GM19238 (cell line): ENCODE data around the gene GLIS1.

ENCODE experiments used
- DNase-seq: peaks from one replicate; pipeline ENCODE4 v3.0.0; 2011; ENCODE audit warnings: low spot score; ENCODE audit not compliant: insufficient read length

GLIS1 gene

DNA sequence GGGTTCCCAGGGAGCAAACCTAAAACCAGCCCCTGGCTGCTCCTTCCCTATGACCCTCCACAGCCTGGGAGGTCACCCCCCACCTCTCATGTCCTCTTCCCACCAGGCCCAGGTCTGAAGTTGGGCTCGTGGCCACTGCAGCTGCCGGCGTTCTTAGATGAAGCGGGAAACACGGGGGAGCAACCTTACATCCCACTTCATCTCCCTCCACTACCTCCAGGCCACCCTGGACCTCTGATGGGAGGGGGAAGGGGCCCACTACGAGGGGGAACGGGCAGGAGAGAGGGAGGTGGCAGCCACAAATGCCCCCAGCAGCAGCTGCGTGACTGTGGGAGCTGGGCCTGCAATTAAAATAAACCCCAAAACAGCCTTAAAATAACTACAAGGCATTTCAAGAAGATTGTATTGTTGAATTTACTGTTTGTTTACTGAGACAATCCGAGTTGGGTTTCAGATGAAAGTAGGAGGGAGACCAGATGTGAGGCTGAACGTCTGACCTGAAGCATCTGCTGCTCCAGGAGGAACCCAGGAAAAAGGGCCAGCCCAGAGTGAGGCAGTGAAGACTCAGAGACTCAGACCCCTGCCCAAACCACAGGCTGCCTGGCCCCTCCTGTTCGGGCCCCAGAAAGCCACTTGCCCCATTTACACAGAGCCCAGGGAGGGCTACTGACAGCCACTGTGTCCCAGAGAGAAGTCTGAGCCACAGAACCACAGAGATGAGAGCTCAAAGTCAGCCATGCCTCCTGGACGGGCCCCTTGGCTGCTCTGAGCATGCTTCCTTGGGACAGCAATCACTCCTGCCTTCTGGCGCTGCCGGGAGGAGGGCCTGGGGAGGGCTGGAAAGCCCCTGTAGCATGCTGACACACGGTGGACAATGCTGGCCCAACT lies 59.8 kb downstream of the GLIS1 start:
- no peak for DNase-seq

DNA sequence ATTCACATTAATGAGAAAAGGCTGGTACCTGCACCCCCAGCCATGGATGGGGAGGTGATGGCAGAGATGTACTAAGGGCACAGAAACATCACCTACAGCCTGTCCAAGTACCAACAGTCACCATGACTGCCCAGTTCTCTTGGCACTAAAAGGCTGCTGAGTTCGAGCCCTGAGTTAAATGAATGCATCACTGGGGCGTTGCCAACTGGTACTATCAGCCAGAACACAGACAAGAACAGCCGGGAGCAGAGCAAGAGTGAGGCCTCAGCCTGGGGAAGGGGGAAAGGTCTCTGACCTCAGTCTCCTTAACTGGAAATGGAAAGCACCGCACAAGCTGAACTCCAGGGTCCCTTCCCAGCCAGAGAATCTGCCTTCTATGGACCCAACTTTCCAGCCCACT lies 60.5 kb downstream of the GLIS1 start:
- DNase-seq, result no peak

DNA sequence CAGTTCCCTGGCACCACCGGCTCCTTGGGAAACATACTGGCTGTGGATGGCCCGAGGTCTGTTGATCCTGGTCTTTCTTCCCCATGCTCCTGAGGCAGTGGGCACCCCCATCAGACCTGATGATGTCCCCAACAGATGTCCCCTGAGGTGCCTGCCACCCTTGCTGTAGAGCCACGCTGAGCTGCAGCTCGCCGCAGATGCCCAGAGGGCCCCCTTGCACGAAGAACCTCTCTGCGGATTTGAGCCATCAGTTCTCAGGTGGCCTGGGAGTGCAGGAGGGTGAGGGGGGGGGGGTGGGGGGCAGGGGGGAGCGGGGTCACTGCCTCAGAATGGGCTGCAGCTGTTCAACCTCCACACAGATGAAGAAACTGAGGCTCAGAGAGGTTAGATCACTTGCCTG lies 60.9 kb downstream of the GLIS1 start:
- no peak for DNase-seq

DNA sequence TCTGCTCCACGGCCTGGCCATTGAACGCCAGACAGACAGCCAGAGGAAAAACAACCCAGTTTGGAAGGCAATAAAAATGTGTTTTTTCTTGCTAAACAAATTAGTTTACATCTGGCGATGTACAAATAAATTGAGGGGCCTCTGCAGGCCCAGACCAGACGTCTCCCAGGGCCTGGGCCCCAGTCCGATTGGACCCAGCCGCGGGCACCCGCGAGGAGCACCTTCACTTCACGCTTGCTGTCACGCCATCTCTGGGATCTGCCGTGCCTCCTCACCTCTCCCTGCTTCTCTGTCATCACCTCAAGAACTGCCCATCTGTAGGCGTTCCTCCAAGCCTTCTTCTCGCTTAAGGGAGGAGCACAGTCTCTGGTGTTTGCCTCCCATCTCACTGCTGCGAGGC lies 61.5 kb downstream of the GLIS1 start:
- no peak for DNase-seq

DNA sequence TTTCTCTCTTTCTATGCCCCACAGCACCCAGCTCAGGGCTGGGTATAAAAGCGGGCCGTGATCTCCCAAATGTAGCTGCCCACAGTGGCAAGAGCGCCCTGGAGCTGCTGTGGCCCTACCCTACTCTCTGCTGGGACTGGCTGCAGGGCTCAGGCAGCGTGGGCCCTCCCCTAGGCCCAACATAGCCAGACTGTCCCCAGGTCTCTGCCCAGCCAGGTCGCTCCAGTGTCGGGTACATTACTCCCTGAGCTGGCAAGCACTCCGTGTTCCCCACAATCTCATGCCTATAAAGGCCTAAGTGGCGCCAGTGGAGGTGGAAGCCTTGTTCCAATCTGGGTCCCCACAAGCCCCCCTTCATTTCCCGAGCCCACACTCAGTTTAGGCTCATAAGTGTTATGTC lies 66.2 kb downstream of the GLIS1 start:
- DNase-seq, result no peak

DNA sequence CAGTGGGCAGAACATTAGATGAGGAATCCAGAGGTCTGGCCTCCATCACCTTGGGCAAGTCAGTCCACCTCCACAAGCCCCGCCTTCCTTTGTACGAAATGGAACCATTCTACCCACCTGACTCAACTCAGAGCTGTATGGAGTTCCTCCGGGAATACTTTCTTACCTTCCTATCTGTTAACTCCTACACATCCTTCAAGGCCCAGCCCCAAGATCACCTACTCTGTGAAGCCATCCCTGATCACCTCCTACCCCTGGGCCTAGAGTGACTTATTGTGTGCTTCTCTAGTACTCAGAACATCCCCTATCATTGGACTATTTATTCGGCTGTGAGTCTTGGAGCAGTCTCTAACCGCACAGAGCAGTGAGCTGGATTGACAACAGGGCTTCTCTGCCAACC lies 66.7 kb downstream of the GLIS1 start:
- DNase-seq, result no peak

DNA sequence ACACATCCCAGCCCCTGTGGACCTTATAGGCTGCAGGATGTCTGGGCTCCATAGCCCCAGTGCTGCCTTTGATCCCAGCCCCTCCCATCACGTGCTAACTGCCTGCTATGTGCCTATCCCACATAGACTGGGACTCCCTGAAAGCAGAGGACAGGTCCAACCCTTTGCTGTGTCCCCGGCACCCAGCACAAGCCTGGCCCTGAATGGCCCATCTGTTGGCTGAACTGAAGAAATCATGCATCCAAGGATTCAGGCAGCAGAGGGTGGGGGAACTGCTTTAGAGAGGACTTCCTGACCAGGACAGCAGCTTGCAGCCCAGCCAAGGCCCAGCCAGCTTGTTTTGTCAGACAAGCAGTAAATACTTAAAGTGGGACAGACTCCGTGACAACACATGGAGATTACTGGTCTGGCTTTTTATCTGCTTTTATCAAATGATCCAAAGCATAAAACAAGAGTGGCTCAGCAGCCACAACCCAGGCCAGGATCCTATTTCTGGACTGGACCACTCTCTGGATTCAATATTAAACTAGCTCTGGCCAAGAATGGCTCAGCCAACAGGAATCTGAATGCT lies 69.3 kb downstream of the GLIS1 start:
- DNase-seq, result no peak

DNA sequence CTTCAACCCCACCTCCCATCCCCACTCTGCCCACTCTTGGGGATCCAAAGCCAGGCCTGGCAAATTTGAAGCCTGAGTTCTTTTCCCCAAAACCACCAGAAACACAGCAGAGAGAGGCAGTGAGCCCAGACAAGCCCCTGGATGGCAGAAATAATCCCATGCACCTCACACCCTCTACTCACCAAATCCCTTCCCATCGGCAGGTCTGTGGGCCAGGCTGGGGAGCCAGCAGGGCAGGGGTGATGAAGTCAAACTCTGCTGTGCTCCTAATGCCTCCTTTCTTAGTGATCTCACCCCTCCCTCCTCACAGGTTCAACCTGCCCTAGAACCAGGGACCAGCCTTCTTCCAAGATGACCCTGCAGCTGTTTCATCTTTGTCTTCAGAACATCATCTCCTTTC lies 72.4 kb downstream of the GLIS1 start:
- no peak for DNase-seq

DNA sequence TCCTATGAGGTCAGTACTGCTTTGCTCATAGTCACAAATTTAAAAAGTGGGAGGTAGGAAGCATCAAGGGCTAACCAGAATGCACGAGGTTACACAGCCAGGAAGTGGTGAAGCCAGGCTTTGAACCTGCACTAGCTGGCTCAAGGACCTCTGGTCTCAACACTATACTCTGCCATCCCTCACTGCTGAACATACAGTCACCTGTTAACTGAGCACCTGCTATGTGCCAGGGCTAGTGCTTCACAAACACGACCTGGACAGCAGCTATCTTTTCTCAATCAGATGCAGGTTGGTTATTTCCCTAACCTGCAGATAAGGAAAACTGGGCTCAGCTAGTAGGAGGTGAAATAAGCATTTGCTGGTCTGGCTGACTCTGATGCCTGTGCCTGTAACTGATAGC lies 73.0 kb downstream of the GLIS1 start:
- no peak for DNase-seq

DNA sequence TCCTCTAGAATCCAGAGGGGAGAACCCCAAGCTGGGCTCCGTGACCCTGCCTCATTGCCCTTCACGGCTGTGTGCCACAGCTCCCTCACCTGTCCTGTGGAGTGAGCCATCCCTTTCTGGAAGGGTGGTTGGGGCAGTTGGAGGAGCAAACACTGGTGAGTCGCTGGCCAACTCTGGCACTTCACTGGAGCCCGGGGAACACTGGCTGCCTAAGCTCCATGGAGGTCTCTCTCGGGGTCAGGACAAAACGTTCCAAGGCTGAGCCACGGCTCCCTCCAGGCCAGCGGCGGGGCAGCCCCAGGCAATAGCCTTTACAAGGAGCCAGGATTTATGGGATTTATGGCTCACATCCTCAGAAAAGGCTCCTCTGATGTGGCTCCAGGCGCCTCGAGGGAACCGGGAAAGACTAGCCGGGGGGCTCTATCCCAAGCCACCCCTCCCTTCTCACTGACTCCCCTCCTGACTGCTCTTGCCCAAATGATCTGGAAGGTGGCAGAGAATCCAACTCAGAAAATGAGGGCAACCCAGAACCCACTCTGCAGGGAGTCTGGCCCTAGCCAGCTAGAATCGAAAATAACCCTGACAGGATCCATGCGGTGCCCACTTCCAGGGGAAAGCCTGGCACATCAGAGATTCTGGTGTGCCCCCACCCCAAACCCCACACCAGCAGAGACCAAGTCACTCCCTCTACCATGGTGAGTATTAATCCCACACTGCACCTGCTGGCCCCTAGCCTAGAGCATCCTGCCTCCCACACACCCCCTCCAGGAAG lies 75.2 kb downstream of the GLIS1 start:
- DNase-seq, result no peak

DNA sequence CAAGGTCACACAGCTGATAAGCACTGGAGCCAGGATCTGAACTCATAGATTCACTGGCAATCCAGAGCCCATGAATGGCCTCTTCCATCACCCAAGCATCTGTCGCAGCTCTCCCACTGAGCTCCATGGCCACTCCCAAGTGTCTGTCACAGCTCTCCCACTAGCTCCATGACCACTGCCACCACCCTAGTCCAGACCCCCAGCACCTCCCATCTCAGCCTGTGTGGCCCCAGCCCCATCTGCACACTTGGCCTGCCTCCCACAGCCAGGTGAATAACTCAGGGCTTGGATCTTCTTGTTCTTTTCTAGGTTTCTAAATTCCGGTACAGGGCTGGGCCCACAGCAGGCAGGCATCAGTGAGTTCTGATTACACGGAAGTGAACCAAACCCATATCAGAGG lies 76.0 kb downstream of the GLIS1 start:
- DNase-seq, result no peak

DNA sequence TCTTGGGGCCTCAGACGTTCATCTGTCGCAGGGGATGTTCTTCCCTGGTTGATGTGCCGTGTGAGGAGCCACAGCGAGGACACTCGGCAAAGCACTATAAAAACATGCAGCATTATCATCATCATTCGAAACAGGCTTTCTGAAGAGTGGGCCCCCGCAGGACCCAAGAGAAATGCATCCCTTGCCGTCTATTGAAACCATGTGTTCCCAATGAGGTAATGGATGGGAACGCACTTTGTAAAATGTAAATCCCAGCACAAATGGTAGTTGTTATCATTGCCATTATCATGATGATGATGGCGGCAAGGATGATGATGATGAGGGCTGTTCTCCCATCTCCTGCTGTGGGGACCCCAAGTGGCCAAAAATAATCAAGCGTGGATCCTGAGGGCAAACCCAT lies 76.8 kb downstream of the GLIS1 start:
- no peak for DNase-seq

DNA sequence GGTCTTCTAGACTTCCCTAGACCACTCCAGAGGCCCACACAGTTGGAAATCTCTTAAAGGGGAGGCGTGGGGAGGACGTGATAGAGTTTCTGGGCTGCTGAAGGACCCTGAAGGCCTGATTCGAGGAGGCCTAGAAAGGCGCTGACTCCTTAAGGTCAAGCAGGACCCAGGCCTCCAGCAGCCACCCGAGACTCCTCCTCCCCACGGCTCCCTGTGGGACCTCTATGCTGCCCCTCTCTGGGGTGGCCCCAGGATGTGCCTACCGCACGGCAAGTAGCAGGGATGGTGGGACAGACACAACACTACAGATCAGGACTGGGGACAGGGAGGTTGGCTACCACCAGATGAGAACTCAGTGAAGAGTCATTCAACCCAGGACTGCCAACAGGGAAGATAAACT lies 77.5 kb downstream of the GLIS1 start:
- DNase-seq, result no peak

DNA sequence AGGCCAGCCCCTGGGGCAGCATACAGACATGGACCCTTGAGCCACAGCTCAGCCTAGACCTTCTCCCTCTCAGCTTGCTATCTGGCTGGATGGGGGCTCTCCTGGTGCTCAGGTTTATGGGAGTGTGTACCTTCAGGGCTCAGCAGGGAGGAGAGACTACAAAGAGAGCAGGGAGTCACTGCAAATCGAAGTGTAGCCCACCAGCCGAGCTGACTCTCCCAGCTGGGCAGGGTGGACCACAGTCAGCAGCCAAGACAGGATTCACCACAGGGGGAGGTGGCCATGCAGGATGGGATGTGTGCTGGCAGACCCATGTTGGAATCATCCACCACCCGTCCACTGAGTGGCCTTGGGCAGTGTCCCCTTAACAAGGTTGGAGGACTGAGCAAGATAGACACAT lies 78.3 kb downstream of the GLIS1 start:
- no peak for DNase-seq

DNA sequence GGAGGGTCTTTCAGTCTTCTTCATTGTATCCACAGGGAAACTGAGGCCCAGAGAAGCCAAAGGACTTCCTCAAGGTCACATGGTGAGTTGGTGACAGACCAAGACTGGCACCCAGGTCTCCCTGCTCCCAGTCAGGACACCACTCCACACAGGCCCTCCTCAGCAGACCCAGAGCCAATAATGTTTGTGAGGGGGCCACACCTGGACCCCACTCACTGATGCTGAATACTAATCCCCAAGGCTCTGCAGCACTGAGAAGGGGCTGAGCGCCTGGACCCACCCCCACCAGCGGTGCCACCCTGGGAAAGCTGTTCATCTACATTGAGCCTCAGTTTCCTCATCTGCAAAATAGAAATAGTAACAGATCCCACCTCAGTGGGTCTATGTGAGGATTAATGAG lies 79.5 kb downstream of the GLIS1 start:
- DNase-seq, result no peak

DNA sequence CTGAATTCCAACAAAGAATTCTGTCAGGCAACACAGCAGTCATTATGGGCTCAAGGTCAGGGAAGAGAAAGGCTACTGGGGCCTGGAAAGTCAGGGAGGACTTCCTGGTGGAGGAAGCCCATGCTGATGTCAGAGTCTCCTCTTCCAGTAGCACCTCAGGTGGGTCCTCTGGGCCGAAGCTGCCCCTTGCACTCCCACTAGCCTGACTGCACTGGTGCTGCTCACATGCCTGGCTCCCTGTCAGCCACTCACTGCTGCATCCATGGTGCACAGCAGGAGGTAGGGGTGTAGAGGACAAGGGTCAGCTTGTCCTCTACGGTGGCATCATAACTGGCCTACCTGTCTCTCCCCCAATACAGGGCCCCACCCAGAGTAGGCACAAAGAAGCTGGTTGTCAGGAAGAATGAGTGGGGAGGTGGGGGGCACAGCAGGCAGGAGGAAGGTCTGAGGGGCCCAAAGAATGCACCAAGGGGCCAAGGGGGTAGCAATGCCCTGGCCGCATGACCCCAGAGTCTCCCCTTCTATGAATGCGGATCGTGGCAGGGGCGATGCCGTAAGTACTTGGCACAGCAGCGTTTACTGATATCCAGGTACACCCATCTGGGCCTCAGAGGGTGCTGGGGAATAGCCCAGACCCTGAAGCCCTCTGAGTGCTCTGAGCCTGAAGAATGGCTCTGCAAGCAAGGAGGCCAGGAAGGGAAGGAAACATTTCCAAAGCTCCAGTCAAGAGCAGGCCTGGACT lies 80.3 kb downstream of the GLIS1 start:
- no peak for DNase-seq

DNA sequence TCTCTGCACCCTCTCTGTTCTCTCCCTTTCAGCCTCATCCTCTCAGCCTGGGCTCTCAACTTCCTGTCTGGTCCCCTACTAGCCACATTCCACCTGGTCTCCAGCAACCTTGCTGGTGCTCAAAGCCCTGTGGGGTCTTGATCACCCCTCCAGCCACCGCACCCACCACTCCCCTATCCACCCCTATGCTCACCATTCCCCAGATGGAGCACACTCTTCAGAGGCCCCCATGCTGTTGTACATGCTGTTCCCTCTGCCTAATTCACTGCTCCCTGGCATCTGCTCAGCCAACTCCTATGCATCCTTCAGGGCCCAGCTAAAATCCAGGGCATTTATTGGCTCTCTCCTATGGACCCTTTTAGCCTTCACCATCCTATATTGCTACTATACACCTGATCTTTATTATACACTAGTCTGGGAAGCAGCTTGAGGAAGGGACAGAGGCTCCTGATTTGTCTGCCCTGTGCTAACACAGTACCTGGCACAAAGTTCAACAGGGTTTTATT lies 81.0 kb downstream of the GLIS1 start:
- no peak for DNase-seq

DNA sequence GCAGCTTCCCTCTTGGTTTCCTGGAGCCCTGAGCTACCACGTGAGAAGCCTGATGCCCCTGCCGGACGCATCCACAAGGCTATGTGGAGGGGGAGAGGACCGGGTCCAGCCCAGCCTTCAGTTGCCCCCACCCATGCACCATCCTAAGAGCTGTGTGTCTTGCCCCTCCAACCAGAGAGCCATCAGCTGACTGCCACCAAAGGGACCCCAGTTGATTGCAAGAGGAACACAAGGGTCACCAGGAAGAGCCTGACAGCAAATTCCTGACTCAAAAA lies 81.5 kb downstream of the GLIS1 start:
- DNase-seq, result no peak

DNA sequence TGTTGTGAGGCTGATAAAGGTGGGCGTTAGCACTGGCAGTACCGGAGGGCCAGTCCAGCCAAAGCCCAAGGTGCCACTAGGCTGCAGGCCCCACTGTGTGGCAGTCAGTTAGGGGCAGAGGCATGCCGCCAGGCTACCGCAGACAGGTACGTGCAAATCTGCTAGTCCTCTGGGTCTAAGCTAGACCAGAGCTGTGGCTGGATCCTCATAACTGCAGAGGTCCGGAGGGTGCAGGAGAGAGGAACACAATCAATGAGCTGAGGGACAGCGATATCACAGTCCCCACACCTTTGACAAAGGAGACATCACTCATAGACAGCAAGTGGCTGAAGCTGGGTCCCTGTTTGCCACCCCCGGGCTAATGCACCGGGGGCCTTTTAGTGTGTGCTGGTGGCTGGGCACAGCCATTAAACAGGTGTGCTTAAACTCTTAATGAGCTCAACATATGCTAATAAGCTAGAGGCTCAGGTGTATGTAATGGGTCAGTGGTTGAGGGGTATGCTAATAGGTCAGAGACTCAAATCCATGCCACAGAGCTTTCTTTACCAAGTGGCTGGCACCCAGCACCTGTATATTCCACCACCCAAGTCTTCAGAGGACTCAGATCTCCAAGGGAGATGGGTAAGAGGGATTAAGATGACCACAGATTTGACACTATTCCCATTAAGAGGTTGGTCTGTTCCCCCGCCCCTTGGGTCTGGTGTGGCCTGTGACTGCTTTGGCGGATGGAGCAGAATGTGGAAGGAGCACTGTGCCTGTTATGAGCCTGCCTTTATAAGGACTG lies 82.0 kb downstream of the GLIS1 start:
- DNase-seq, result no peak

DNA sequence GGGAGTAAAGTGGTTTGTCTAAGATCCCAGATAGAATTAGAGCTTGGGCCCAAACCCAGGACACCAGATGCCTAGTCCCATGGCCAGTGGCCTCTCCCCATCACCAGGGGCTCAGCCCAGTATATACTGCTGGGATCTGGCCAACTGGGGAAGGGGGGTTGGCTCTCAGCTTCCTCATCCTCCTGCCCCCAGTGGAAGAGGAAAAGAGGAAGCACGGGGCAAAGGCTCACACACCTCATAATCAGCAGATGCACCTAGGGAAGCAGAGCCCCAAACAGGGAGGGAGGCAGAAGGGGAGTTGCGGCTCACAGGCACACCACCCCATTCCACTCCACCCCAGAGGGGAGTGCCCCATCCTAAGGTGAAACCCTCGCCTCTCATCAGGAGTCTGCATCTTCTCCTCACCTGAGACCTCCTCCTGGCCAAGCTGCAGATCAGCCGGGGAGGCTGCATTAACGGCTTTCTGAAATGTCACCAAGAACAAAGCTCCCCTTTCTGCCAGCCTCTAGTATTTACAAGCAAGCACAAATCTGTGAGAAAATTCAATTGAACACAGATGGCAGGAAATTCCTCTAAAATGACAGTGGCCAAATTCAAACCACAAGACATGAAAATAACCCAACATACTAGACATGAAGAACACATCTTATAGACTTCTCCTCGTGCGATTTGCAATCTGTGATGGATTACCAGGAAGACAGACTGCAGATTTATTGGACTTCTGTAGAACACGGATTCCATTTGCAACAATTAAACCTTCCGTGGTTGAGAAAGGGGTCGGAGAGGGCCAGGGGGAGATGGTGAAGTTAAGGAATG lies 82.8 kb downstream of the GLIS1 start:
- DNase-seq, result no peak
